ENCODE results near the gene PIM3.
"Not testable (repeated sequence)": the region's sequence is repeated elsewhere in the genome, so short reads cannot be mapped to it uniquely, and the experiment has no call there.

PIM3 gene

DNA sequence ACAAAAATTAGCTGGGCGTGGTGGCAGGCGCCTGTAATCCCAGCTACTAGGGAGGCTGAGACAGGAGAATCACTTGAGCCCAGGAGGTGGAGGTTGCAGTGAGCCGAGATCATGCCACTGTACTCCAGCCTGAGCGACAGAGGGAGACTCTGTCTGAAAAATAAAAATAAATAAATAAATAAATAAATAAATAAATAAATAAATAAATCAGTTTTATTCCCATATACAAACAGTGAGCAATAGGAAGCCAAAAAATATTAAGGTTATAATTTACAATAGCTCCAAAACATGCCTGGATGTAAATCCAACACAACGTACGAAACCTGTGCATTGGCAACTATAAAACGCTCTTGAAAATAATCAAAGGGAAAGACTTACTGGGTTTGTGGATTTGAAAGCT is 21.2 kb downstream of the PIM3 start:
- not testable (repeated sequence) for H3K36me3 ChIP-seq (ENCODE audit: control insufficient read depth in 1 of 2, insufficient read depth in 2 of 2, low read depth in 1 of 2, low read length in 2 of 2); H3K79me1 ChIP-seq (replicated peaks; ENCODE audit: low read length, poor library complexity, severe bottlenecking); H3K18ac ChIP-seq (ENCODE audit: low read depth in 1 of 2, low read length in 2 of 2); H3K4me2 ChIP-seq (ENCODE audit: low read length, poor library complexity, severe bottlenecking); H2BK12ac ChIP-seq (ENCODE audit: low read length in 2 of 2); H3K23ac ChIP-seq (ENCODE audit: low read length in 2 of 2); H3K4ac ChIP-seq (ENCODE audit: low read depth in 1 of 2, low read length in 2 of 2); H2AK5ac ChIP-seq (ENCODE audit: low read length, severe bottlenecking); H3K14ac ChIP-seq (ENCODE audit: low read length in 2 of 2); DNase-seq; H2BK5ac ChIP-seq (ENCODE audit: low read depth, low read length, poor library complexity, severe bottlenecking); H2AFZ ChIP-seq (ENCODE audit: low read depth, low read length); H3K27ac ChIP-seq (ENCODE audit: low read length, poor library complexity, severe bottlenecking); H4K8ac ChIP-seq (ENCODE audit: low read length); H2BK120ac ChIP-seq (ENCODE audit: low read depth, low read length); H3K9ac ChIP-seq (ENCODE audit: low read length); H3K4me1 ChIP-seq (ENCODE audit: control insufficient read depth, insufficient read depth, low read depth, low read length); H4K91ac ChIP-seq (ENCODE audit: low read length); H3K4me3 ChIP-seq (ENCODE audit: insufficient read depth in 1 of 2, low read depth in 1 of 2, low read length in 2 of 2); H2BK15ac ChIP-seq (ENCODE audit: low read depth, poor library complexity, severe bottlenecking)
- 96% methylated on average over 5 of the region's 7 CpGs for WGBS
- Histone ChIP-seq H3K27me3 (ENCODE audit: control insufficient read depth in 1 of 2, insufficient read depth in 1 of 2, low read length in 2 of 2) (peaks cover 14 to 28% of the 10 kb centered on the region in 2 experiments), H3K9me3 (ENCODE audit: control insufficient read depth, low read length) (peaks cover 27% of the 10 kb centered on the region)

DNA sequence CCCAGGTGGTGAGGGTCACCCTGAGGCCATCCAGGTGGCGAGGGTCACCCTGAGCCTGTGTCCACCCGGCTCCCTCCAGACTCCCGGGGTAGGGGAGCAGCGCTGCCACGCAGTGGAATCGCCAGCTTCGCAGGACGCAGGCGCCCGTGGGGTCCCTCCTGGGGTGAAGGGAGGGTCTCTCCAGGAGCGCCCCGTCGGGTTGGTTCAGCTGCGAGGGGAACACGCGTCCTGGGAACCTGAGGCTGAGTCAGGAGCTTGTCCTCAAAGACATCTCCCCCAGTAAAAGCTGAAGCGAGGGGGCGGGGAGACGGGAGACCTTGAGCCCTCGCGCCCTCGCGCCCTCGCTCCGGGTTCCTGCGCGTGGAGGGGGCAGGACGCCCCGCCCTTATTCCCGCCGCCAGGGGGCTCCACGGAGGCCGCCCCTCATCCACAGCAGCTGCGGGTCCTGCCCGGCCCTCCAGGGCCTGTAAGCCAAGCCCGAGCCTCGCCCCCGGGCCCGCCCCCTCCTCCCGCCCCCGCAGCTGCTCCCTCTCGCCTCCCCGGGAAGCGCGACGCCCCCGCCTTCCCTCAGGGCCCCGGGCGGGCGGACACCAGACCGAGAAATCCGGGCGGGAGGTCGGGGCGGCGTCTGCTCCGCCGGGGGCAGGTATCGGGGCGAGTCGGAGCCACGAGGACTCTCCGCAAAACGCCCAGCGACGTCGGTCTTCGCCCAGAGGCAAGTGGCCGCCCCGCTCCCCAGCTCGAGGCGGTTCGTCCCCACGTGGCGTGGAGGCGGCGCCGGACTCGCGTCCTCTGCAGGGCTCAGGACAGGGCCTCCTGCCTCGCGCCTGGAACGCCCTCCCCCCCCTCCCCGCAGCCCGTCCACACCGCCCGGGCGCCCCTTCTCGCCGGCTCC is 22.8 kb downstream of the PIM3 start:
- Histone ChIP-seq H4K91ac (ENCODE audit: low read length) (no peak overlapping the region), H2BK120ac (ENCODE audit: low read depth, low read length) (no peak overlapping the region), H3K27me3 (ENCODE audit: control insufficient read depth in 1 of 2, insufficient read depth in 1 of 2, low read length in 2 of 2) (peaks cover 14 to 28% of the 10 kb centered on the region in 2 experiments), H4K8ac (ENCODE audit: low read length) (no peak overlapping the region), H2BK15ac (ENCODE audit: low read depth, poor library complexity, severe bottlenecking) (no peak overlapping the region), H3K18ac (ENCODE audit: low read depth in 1 of 2, low read length in 2 of 2) (peak overlapping the region in 1 of 2 experiments; percentile 52), H3K23ac (ENCODE audit: low read length in 2 of 2) (no peak overlapping the region), H3K4me3 (ENCODE audit: insufficient read depth in 1 of 2, low read depth in 1 of 2, low read length in 2 of 2) (peak overlapping the region in 1 of 2 experiments; percentile 26), H3K4ac (ENCODE audit: low read depth in 1 of 2, low read length in 2 of 2) (no peak overlapping the region), H3K27ac (ENCODE audit: low read length, poor library complexity, severe bottlenecking) (no peak overlapping the region), H3K14ac (ENCODE audit: low read length in 2 of 2) (peak overlapping the region in 1 of 2 experiments; percentile 48), H2AK5ac (ENCODE audit: low read length, severe bottlenecking) (no peak overlapping the region), H3K4me2 (ENCODE audit: low read length, poor library complexity, severe bottlenecking) (no peak overlapping the region), H2BK5ac (ENCODE audit: low read depth, low read length, poor library complexity, severe bottlenecking) (no peak overlapping the region), H2AFZ (ENCODE audit: low read depth, low read length) (peak overlapping the region; percentile 63), H3K79me1 (replicated peaks; ENCODE audit: low read length, poor library complexity, severe bottlenecking) (no peaks in the 10 kb centered on the region), H3K9me3 (ENCODE audit: control insufficient read depth, low read length) (peaks cover 35% of the 10 kb centered on the region), H3K36me3 (ENCODE audit: control insufficient read depth in 1 of 2, insufficient read depth in 2 of 2, low read depth in 1 of 2, low read length in 2 of 2) (peaks cover 0 to 4% of the 10 kb centered on the region in 2 experiments), H3K9ac (ENCODE audit: low read length) (no peak overlapping the region), H3K4me1 (ENCODE audit: control insufficient read depth, insufficient read depth, low read depth, low read length) (peaks cover 5% of the 10 kb centered on the region), H2BK12ac (ENCODE audit: low read length in 2 of 2) (no peak overlapping the region)
- 20% methylated on average over 77 of the region's 90 CpGs for WGBS
- no peak for DNase-seq

DNA sequence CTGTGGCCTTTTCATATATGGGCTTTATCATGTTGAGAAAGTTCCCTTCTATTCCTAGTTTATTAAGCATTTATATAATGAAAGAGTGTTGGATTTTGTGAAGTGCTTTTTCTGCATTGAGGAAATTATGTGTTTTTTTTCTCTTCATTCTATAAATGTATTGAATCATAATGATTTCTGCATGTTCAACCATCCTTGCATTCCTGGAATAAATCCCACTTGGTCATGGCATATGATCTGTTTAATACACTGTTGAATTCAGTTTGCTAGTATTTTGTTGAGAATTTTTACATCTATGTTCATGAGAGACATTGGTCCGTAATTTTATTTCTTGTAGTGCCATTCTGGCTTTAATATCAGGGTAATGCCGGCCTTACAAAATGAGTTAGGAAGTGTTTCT is 25.8 kb downstream of the PIM3 start:
- Histone ChIP-seq H2AFZ (ENCODE audit: low read depth, low read length) (no peak overlapping the region), H3K36me3 (ENCODE audit: control insufficient read depth in 1 of 2, insufficient read depth in 2 of 2, low read depth in 1 of 2, low read length in 2 of 2) (peaks cover 0 to 4% of the 10 kb centered on the region in 2 experiments), H4K91ac (ENCODE audit: low read length) (no peak overlapping the region), H3K18ac (ENCODE audit: low read depth in 1 of 2, low read length in 2 of 2) (no peak overlapping the region), H2BK120ac (ENCODE audit: low read depth, low read length) (no peak overlapping the region), H3K4me3 (ENCODE audit: insufficient read depth in 1 of 2, low read depth in 1 of 2, low read length in 2 of 2) (no peak overlapping the region), H2BK5ac (ENCODE audit: low read depth, low read length, poor library complexity, severe bottlenecking) (no peak overlapping the region), H4K8ac (ENCODE audit: low read length) (no peak overlapping the region), H3K9ac (ENCODE audit: low read length) (no peak overlapping the region), H2AK5ac (ENCODE audit: low read length, severe bottlenecking) (no peak overlapping the region), H3K14ac (ENCODE audit: low read length in 2 of 2) (no peak overlapping the region), H3K4me1 (ENCODE audit: control insufficient read depth, insufficient read depth, low read depth, low read length) (peaks cover 5% of the 10 kb centered on the region), H3K4me2 (ENCODE audit: low read length, poor library complexity, severe bottlenecking) (no peak overlapping the region), H2BK12ac (ENCODE audit: low read length in 2 of 2) (no peak overlapping the region), H3K27me3 (ENCODE audit: control insufficient read depth in 1 of 2, insufficient read depth in 1 of 2, low read length in 2 of 2) (peaks cover 14 to 28% of the 10 kb centered on the region in 2 experiments), H3K27ac (ENCODE audit: low read length, poor library complexity, severe bottlenecking) (no peak overlapping the region), H3K79me1 (replicated peaks; ENCODE audit: low read length, poor library complexity, severe bottlenecking) (no peaks in the 10 kb centered on the region), H3K9me3 (ENCODE audit: control insufficient read depth, low read length) (peaks cover 39% of the 10 kb centered on the region), H3K23ac (ENCODE audit: low read length in 2 of 2) (no peak overlapping the region), H3K4ac (ENCODE audit: low read depth in 1 of 2, low read length in 2 of 2) (no peak overlapping the region), H2BK15ac (ENCODE audit: low read depth, poor library complexity, severe bottlenecking) (no peak overlapping the region)
- no peak for DNase-seq
- WGBS: 90% methylated on average over 2 of the region's 2 CpGs

DNA sequence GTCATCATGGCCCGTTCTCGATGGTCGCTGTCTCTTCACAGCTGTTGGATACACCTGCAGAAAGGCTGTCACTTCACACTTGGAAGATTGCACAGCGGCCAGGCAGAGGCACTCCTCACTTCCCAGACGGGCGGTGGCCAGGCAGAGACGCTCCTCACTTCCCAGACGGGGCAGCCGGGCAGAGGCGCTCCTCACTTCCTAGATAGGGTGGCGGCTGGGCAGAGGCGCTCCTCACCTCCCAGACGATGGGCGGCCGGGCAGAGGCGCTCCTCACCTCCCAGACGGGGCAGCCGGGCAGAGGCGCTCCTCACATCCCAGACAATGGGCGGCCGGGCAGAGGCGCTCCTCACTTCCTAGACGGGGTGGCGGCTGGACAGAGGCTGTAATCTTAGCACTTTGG is 29.3 kb downstream of the PIM3 start:
- DNase-seq; H2AFZ ChIP-seq (ENCODE audit: low read depth, low read length); H3K4ac ChIP-seq (ENCODE audit: low read depth in 1 of 2, low read length in 2 of 2); H3K18ac ChIP-seq (ENCODE audit: low read depth in 1 of 2, low read length in 2 of 2); H4K8ac ChIP-seq (ENCODE audit: low read length); H2BK120ac ChIP-seq (ENCODE audit: low read depth, low read length); H3K79me1 ChIP-seq (replicated peaks; ENCODE audit: low read length, poor library complexity, severe bottlenecking); H2BK12ac ChIP-seq (ENCODE audit: low read length in 2 of 2); H2AK5ac ChIP-seq (ENCODE audit: low read length, severe bottlenecking); H3K4me2 ChIP-seq (ENCODE audit: low read length, poor library complexity, severe bottlenecking); H3K4me1 ChIP-seq (ENCODE audit: control insufficient read depth, insufficient read depth, low read depth, low read length); H3K4me3 ChIP-seq (ENCODE audit: insufficient read depth in 1 of 2, low read depth in 1 of 2, low read length in 2 of 2); H2BK5ac ChIP-seq (ENCODE audit: low read depth, low read length, poor library complexity, severe bottlenecking); H4K91ac ChIP-seq (ENCODE audit: low read length); H3K27ac ChIP-seq (ENCODE audit: low read length, poor library complexity, severe bottlenecking); H3K23ac ChIP-seq (ENCODE audit: low read length in 2 of 2); H3K36me3 ChIP-seq (ENCODE audit: control insufficient read depth in 1 of 2, insufficient read depth in 2 of 2, low read depth in 1 of 2, low read length in 2 of 2); H2BK15ac ChIP-seq (ENCODE audit: low read depth, poor library complexity, severe bottlenecking); H3K14ac ChIP-seq (ENCODE audit: low read length in 2 of 2); H3K9ac ChIP-seq (ENCODE audit: low read length): not testable (repeated sequence)
- WGBS: 90% methylated on average over 24 of the region's 24 CpGs
- Histone ChIP-seq H3K9me3 (ENCODE audit: control insufficient read depth, low read length) (peaks cover 48% of the 10 kb centered on the region), H3K27me3 (ENCODE audit: control insufficient read depth in 1 of 2, insufficient read depth in 1 of 2, low read length in 2 of 2) (peaks cover 0 to 15% of the 10 kb centered on the region in 2 experiments)

Data from mesenchymal stem cell (in vitro differentiated cells and primary cell).